Measurements from ENCODE around the gene CXCL16. TPM values are rescaled to one million over a fixed set of nuclear protein-coding genes. Genes with fewer than 3 reads are reported as not detected.

The CXCL16 gene, protein sequence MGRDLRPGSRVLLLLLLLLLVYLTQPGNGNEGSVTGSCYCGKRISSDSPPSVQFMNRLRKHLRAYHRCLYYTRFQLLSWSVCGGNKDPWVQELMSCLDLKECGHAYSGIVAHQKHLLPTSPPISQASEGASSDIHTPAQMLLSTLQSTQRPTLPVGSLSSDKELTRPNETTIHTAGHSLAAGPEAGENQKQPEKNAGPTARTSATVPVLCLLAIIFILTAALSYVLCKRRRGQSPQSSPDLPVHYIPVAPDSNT
- total RNA-seq (2014; rRNA removed; shearing (Covaris generic)), result 0.42 and 2.0 TPM in 2 replicates

GRCh38 chr17:4739122-4740024 lies at the start of gene CXCL16, which contains the start of gene ZMYND15:
TSS of gene CXCL16 (minus strand) at chr17:4739928. CDS start at chr17:4739339, 589 bp downstream.
TSS of gene ZMYND15 (plus strand) at chr17:4739833. CDS start at chr17:4740549, 716 bp downstream.
- peak; percentile 90 for DNase-seq
- peaks cover 65% of the 10 kb centered on the region for H3K27me3 ChIP-seq (ENCODE audit: control insufficient read depth, insufficient read depth, low read length)

GRCh38 chr17:4788807-4789700 lies 49.3 kb upstream of the CXCL16 start, which contains the start of gene GLTPD2:
TSS of gene GLTPD2 (plus strand) at chr17:4788964. CDS start at chr17:4789012, 48 bp downstream.
- H3K4me3 ChIP-seq (ENCODE audit: insufficient read depth, low read depth, low read length), result peak within 1 kb of the TSS; percentile 69
- DNase-seq, result peak; percentile 83
- peaks cover 31% of the 10 kb centered on the region for H3K27me3 ChIP-seq (ENCODE audit: control insufficient read depth, insufficient read depth, low read length)
- H3K36me3 ChIP-seq (replicated peaks; ENCODE audit: control insufficient read depth, insufficient read depth, low read length), result no peaks in the 10 kb centered on the region

More at GRCh38 chr17:4739122-4740024, at the start of gene CXCL16, which contains the start of gene ZMYND15:
- Histone ChIP-seq H3K36me3 (replicated peaks; ENCODE audit: control insufficient read depth, insufficient read depth, low read length) (no peaks in the 10 kb centered on the region), H3K4me3 (ENCODE audit: insufficient read depth, low read depth, low read length) (peak within 1 kb of the TSS; percentile 58)

DNA sequence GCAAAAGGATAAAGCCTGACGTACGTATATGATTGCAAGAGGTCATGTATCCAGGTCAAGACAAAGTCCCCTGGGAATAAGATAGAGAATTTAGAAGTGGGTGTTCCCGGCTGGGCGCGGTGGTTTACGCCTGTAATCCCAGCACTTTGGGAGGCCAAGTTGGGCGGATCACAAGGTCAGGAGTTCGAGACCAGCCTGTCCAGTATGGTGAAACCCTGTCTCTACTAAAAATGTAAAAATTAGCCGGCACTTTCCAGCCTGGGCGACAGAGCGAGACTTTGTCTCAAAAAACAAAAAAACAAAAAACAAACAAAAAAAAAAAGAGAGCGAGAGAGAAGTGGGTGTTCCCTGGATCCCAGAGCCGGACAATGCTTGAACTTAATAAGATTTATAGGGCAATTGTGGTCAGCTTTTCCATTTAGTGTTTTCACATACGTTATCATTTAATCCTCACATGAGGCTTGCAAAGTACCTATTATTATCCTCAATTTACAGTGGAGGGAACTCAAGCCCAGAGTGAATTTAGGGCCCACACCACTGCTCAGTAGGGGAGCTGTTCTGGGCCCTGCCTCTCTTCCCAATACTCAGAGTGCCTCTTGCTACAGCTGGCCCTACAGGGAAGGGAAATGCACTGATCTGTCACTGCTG lies 48.6 kb upstream of the CXCL16 start:
- peak overlapping the region; percentile 69; the same call in 1 of the 2 replicates for H3K4me3 ChIP-seq (ENCODE audit: insufficient read depth, low read depth, low read length)
- H3K27me3 ChIP-seq (ENCODE audit: control insufficient read depth, insufficient read depth, low read length), result peaks cover 31% of the 10 kb centered on the region
- DNase-seq, result no peak
- H3K36me3 ChIP-seq (replicated peaks; ENCODE audit: control insufficient read depth, insufficient read depth, low read length), result no peaks in the 10 kb centered on the region

DNA sequence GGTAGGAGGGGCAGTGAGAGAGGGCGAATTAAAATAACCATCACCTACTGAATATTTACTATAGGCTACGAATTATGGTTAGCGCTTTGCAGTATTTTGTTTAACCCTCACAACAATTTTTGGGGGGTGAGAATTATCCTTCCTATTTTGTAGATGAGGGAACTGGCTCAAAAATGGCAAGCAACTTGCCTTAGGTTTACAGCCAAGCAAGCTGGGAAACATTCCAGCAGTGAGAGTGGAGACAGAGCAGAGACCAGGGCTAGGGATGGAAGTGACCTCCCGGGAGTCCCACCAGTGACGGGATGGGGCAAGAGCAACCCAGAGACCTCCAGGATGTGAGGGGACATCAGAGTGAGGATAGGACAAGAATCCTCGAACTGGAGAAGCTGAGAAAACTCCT lies 46.8 kb upstream of the CXCL16 start:
- H3K4me3 ChIP-seq (ENCODE audit: insufficient read depth, low read depth, low read length), result no peak overlapping the region
- DNase-seq, result peak; percentile 55
- H3K36me3 ChIP-seq (replicated peaks; ENCODE audit: control insufficient read depth, insufficient read depth, low read length), result no peaks in the 10 kb centered on the region
- H3K27me3 ChIP-seq (ENCODE audit: control insufficient read depth, insufficient read depth, low read length), result peaks cover 33% of the 10 kb centered on the region

DNA sequence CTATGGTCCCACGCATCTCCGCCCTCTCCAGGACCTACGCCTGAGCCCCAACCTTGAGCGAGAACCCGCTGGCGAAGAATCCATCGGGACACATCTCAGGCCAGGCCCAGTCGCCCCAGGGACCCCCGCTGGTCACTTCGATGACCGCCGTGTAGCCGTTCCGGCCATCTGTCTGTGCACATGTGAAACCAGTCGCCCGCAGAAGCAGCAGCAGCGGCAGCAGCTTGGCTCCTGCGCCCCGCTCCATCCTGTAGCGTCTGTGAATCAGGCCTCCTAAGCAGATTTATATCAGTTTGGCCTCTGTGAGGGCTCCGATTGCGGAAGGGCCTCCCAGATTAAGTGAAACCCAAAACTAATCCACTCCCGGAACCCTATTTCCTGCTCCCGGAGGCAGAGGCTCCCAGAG lies 46.4 kb upstream of the CXCL16 start, which contains the start of gene VMO1:
TSS of gene VMO1 (minus strand) at position 259 of the 406 bp plus-strand sequence. CDS start at position 247, 12 bp downstream.
- DNase-seq, result no peak
- peaks cover 31% of the 10 kb centered on the region for H3K27me3 ChIP-seq (ENCODE audit: control insufficient read depth, insufficient read depth, low read length)

DNA sequence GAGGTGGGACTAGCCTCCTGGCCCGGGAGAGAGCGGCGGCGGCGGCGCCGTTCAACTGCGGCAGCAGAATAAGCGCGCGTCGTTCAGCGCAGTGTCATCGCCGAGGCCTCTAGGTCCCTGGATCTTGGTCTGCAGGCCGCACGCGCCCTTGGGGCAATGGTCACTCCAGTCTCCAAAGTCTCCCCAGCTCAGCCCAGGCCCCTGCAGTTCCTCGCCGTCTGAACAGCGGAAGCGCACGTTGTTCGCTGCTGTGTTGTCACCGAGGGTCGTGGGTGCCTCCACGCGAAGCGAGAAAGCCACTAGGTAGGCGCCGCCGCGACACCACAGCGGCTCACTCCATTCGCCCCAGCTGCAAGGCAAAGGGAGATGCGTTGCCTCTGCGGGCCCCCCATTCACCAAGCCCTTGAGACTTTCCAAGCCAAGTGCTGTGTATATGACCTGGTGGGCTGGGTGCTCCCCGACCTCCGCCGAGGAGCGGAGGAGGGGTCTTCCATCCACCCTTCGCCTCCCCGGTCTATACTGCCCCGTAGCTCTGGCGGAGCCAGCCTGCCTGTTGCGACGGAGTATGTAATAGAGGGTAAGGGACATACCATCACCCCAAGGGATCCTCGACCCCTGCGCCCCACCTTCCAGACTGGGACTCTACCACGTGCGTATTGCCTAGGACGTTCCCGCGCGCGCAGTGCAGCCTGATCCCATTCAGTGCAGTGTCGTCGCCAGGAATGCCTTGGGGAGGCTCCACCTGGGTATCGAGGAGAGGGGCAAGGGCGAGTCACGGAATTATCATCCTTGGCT lies 45.8 kb upstream of the CXCL16 start:
- peaks cover 26% of the 10 kb centered on the region for H3K27me3 ChIP-seq (ENCODE audit: control insufficient read depth, insufficient read depth, low read length)
- no peaks in the 10 kb centered on the region for H3K36me3 ChIP-seq (replicated peaks; ENCODE audit: control insufficient read depth, insufficient read depth, low read length)
- DNase-seq, result peak; percentile 56
- H3K4me3 ChIP-seq (ENCODE audit: insufficient read depth, low read depth, low read length), result no peak overlapping the region

More for the DNA sequence above, 46.4 kb upstream of the CXCL16 start, which contains the start of gene VMO1:
- no peak within 1 kb of the TSS for H3K4me3 ChIP-seq (ENCODE audit: insufficient read depth, low read depth, low read length)
- H3K36me3 ChIP-seq (replicated peaks; ENCODE audit: control insufficient read depth, insufficient read depth, low read length), result no peaks in the 10 kb centered on the region

DNA sequence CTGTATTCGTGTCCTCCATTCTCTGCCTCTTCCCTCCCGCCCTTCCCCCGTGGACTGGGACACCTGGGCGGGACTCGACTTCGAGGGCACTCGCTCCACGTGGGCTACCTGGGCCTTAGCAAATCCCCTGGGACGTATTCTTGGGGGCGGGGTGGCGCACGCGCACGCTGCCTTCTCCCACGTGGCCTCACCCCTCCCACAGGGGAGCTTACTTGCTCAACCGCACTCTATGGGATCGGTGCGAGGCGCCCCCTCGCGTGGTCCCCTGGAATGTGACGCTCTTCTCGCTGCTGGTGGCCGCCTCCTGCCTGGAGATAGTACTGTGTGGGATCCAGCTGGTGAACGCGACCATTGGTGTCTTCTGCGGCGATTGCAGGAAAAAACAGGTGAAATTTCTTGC lies 42.9 kb upstream of the CXCL16 start:
- peaks cover 2% of the 10 kb centered on the region; the same call in 1 of the 2 replicates for H3K27me3 ChIP-seq (ENCODE audit: control insufficient read depth, insufficient read depth, low read length)
- H3K36me3 ChIP-seq (replicated peaks; ENCODE audit: control insufficient read depth, insufficient read depth, low read length), result no peaks in the 10 kb centered on the region
- peak; percentile 71 for DNase-seq
- no peak overlapping the region for H3K4me3 ChIP-seq (ENCODE audit: insufficient read depth, low read depth, low read length)

DNA sequence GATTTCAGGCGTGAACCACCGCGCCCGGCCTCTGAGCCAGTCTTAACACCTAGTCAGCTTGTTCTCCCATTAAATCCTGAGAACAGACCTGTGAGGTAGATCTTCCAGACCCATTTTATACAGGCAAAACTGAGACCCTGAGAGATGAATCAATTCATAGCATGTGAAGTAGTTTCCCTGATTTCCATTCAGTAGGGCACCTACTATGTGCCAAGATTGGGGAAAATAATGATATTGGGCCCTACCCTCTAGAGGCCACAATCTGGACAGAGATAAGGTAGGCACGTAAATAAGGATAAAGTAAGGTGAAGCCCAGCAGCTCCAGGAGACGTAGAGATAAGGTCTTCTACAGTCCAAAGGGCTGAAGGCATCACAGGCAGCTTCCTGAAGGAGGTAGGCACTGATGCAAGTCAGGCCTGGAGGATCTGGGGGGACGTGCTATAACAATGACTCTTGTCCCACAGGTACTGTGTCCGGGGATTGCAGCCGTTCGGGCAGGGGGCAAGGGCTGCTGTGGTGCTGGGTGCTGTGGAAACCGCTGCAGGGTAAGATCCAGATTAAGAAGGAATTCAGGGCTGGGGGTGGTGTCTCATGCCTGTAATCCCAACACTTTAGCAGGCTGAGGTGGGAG lies 40.7 kb upstream of the CXCL16 start:
- no peak overlapping the region for H3K4me3 ChIP-seq (ENCODE audit: insufficient read depth, low read depth, low read length)
- no peak for DNase-seq
- no peaks in the 10 kb centered on the region for H3K36me3 ChIP-seq (replicated peaks; ENCODE audit: control insufficient read depth, insufficient read depth, low read length)
- peaks cover 2% of the 10 kb centered on the region; the same call in 1 of the 2 replicates for H3K27me3 ChIP-seq (ENCODE audit: control insufficient read depth, insufficient read depth, low read length)

DNA sequence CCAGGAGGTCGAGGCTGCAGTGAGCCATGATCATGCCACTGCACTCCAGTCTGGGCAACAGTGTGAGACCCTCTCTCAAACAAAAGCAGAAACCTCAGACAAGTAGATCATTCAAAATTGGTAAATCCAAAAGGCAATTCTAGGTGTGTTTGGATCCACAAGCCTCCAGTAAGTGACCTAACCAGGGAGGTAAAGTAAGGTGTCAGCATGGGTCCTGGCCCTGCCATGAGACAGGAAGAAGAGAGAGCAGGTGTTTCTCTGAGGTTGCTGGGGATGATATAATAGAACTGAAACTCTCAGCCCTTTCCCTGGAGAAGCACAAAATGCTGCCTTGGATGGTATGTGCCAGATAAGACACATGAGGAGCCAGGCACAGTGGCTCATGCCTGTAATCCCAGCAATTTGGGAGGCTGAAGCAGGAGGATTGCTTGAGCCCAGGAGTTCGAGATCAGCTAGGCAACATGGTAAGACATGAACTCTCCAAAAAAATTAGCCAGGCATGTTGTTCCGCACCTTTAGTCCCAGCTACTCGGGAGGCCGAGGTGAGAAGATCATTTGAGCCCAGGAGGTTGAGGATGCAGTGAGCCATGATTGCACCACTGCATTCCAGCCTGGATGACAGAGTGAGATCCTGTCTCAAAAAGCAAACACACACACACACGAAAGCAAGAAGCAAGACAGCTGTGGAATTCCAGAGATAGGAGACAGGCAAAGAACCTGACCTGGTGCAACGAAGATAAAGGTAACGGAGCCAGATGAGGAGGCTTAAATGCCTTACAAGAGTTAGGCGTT lies 38.4 kb upstream of the CXCL16 start:
- Histone ChIP-seq H3K27me3 (ENCODE audit: control insufficient read depth, insufficient read depth, low read length) (peaks cover 2% of the 10 kb centered on the region; the same call in 1 of the 2 replicates), H3K4me3 (ENCODE audit: insufficient read depth, low read depth, low read length) (no peak overlapping the region), H3K36me3 (replicated peaks; ENCODE audit: control insufficient read depth, insufficient read depth, low read length) (no peaks in the 10 kb centered on the region)
- DNase-seq, result no peak

- peak; percentile 26 for DNase-seq
- H3K27me3 ChIP-seq (ENCODE audit: control insufficient read depth, insufficient read depth, low read length), result no peaks in the 10 kb centered on the region; the same call in 1 of the 2 replicates
These were observed 32.5 kb upstream of the CXCL16 start for GRCh38 chr17:4772235-4772613.

GRCh38 chr17:4771519-4772234 lies 31.9 kb upstream of the CXCL16 start, which contains the start of gene TM4SF5:
TSS of gene TM4SF5 (plus strand) at chr17:4771886. CDS start at chr17:4771923, 37 bp downstream.
- Histone ChIP-seq H3K4me3 (ENCODE audit: insufficient read depth, low read depth, low read length) (no peak within 1 kb of the TSS), H3K36me3 (replicated peaks; ENCODE audit: control insufficient read depth, insufficient read depth, low read length) (no peaks in the 10 kb centered on the region), H3K27me3 (ENCODE audit: control insufficient read depth, insufficient read depth, low read length) (no peaks in the 10 kb centered on the region; the same call in 1 of the 2 replicates)
- DNase-seq, result peak; percentile 22

More at GRCh38 chr17:4772235-4772613, 32.5 kb upstream of the CXCL16 start:
- H3K4me3 ChIP-seq (ENCODE audit: insufficient read depth, low read depth, low read length), result no peak overlapping the region
- no peaks in the 10 kb centered on the region for H3K36me3 ChIP-seq (replicated peaks; ENCODE audit: control insufficient read depth, insufficient read depth, low read length)

All from H7 (cell line).